ENCODE measurements around the gene TIMM10B. TPM values are rescaled to one million over a fixed set of nuclear protein-coding genes. Genes with fewer than 3 reads are reported as not detected.

TIMM10B gene
- total and polyA plus RNA-seq, 2 of the 4 experiments (the other 2 are of a cell fraction): 24.7 to 27.1 TPM

DNA sequence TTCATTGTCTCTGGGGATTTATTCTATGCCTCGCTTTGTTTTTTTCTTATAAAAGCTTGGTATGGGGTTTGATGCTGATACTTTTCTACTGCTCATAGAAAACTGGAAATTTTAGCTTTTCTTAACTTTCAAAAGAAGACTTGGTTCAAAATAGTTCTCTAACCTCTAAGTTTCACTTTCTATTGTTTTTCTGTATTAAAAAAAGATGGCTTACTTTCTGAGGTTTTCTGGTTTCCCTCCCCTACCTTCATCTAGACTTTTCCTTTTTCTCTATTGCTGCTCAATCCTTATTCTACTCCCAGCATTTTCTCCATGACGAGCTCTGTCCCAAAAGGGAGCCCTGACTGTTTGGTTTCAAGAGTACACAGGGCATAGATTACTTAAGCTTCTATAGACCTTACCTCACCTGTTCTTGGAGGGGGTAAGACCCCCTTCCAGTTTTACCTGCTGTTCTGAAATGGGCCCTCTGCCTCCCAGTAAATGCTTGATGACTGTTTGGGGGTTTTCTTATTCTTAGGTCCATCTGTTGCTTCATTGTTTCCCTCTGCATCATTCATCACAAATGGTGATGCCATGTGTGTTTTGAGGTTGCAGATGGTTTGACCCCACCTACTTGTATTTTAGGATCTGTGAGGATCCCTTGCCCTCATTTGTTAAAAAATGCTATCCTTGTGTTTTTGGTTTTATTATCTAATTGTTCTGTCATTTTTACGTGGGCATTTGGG lies 45.3 kb downstream of the TIMM10B start:
- intact Hi-C loops (cut with micrococcal nuclease): no loop called here
- in situ Hi-C loops (cut with MboI; ENCODE audit: low sequenced_read_pairs): no loop called here
- Histone ChIP-seq H3K4me2 (ENCODE audit: low read depth, low read length) (no peak overlapping the region), H3K9me3 (ENCODE audit: control insufficient read depth, insufficient read depth, low read length) (no peaks in the 10 kb centered on the region), H3K79me1 (ENCODE audit: low read depth in 1 of 2, low read length in 2 of 2) (no peaks in the 10 kb centered on the region; a peak in 1 of 4 replicates), H4K20me1 (ENCODE audit: insufficient read depth, low read length) (peaks cover 2% of the 10 kb centered on the region; the same call in 1 of the 2 replicates), H3K14ac (replicated peaks; ENCODE audit: low read depth, low read length) (no peak overlapping the region), H3K4me1 (ENCODE audit: control insufficient read depth, insufficient read depth, low read length) (0 out of 2 replicates have a peak, but pooled peaks cover 2% of the 10 kb centered on the region), H2BK20ac (ENCODE audit: low read depth, low read length) (no peak overlapping the region), H3K4me3 (ENCODE audit: insufficient read depth, low read depth, low read length) (no peak overlapping the region), H3K4ac (ENCODE audit: low read depth, low read length) (no peak overlapping the region), H4K8ac (ENCODE audit: low read depth in 2 of 2, low read length in 2 of 2) (no peak overlapping the region), H3K9ac (ENCODE audit: low read depth, low read length) (no peak overlapping the region), H3K9me1 (ENCODE audit: insufficient read depth, low read length) (no peaks in the 10 kb centered on the region), H3K27ac (ENCODE audit: insufficient read depth, low read length) (no peak overlapping the region), H2BK120ac (ENCODE audit: low read depth, low read length) (no peak overlapping the region), H2BK5ac (ENCODE audit: low read depth, low read length, poor library complexity, severe bottlenecking) (no peak overlapping the region), H3K27me3 (ENCODE audit: control insufficient read depth, insufficient read depth, low read length) (no peaks in the 10 kb centered on the region), H2AK5ac (ENCODE audit: low read depth, low read length) (no peak overlapping the region), H3K23ac (ENCODE audit: low read depth, low read length) (no peak overlapping the region), H4K5ac (ENCODE audit: low read depth, low read length) (no peak overlapping the region), H4K91ac (ENCODE audit: insufficient read depth, low read depth, low read length) (no peak overlapping the region), H3K18ac (ENCODE audit: low read depth, low read length) (no peak overlapping the region), H3K56ac (ENCODE audit: extremely low read depth, insufficient read depth, low read length) (no peak overlapping the region), H3K36me3 (ENCODE audit: control insufficient read depth, insufficient read depth, low read length) (peaks cover 2% of the 10 kb centered on the region; the same call in 1 of the 2 replicates), H2AFZ (replicated peaks; ENCODE audit: low read length, poor library complexity) (no peak overlapping the region), H2AK9ac (replicated peaks; ENCODE audit: low read depth, low read length, poor library complexity) (no peak overlapping the region), H2BK15ac (ENCODE audit: low read depth, low read length) (no peak overlapping the region)
- CTCF ChIA-PET: interaction anchor here (0.9 to 1.4 kb wide), 2 partner anchors 157 to 179 kb away, joined by 3 to 4 read pairs; partner anchors contain the start of gene MRPL17
- dilution Hi-C loops (cut with HindIII; ENCODE audit: low sequenced_read_pairs, unreplicated experiment): no loop called here
- no peak for TF ChIP-seq MAZ (IDR thresholded peaks at IDR 0.05; ENCODE audit: borderline replicate concordance, low read depth, low read length)
- no peak for TF ChIP-seq FOS (IDR thresholded peaks at IDR 0.05; ENCODE audit: low read depth, low read length)
- no peak for TF ChIP-seq MXI1 (IDR thresholded peaks at IDR 0.05; ENCODE audit: borderline replicate concordance, low read depth, low read length)
- TF ChIP-seq MAFK (IDR thresholded peaks at IDR 0.05; ENCODE audit: low read depth, low read length): no peak
- no peak for TF ChIP-seq RAD21 (IDR thresholded peaks at IDR 0.05; ENCODE audit: low read length)
- no peak for TF ChIP-seq CHD1 (IDR thresholded peaks at IDR 0.05; ENCODE audit: low read depth, low read length)
- no peak for TF ChIP-seq BHLHE40 (IDR thresholded peaks at IDR 0.05; ENCODE audit: low read depth, low read length)
- TF ChIP-seq, protein P1, sequence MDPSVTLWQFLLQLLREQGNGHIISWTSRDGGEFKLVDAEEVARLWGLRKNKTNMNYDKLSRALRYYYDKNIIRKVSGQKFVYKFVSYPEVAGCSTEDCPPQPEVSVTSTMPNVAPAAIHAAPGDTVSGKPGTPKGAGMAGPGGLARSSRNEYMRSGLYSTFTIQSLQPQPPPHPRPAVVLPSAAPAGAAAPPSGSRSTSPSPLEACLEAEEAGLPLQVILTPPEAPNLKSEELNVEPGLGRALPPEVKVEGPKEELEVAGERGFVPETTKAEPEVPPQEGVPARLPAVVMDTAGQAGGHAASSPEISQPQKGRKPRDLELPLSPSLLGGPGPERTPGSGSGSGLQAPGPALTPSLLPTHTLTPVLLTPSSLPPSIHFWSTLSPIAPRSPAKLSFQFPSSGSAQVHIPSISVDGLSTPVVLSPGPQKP (IDR thresholded peaks at IDR 0.05; ENCODE audit: borderline replicate concordance, low read depth, low read length): no peak
- TF ChIP-seq RCOR1 (IDR thresholded peaks at IDR 0.05; ENCODE audit: insufficient replicate concordance, low read length): no peak
- no peak for TF ChIP-seq SMC3 (IDR thresholded peaks at IDR 0.05; ENCODE audit: low read depth, low read length)
- no peak for TF ChIP-seq POLR2A (IDR thresholded peaks at IDR 0.05; ENCODE audit: low read depth, low read length)
- TF ChIP-seq, protein P2, sequence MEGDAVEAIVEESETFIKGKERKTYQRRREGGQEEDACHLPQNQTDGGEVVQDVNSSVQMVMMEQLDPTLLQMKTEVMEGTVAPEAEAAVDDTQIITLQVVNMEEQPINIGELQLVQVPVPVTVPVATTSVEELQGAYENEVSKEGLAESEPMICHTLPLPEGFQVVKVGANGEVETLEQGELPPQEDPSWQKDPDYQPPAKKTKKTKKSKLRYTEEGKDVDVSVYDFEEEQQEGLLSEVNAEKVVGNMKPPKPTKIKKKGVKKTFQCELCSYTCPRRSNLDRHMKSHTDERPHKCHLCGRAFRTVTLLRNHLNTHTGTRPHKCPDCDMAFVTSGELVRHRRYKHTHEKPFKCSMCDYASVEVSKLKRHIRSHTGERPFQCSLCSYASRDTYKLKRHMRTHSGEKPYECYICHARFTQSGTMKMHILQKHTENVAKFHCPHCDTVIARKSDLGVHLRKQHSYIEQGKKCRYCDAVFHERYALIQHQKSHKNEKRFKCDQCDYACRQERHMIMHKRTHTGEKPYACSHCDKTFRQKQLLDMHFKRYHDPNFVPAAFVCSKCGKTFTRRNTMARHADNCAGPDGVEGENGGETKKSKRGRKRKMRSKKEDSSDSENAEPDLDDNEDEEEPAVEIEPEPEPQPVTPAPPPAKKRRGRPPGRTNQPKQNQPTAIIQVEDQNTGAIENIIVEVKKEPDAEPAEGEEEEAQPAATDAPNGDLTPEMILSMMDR (conservative IDR thresholded peaks at IDR 0.05; ENCODE audit: low read depth, low read length): no peak
- no peak for TF ChIP-seq NFE2L2 (IDR thresholded peaks at IDR 0.05; ENCODE audit: low read depth, low read length)
- TF ChIP-seq CEBPB (IDR thresholded peaks at IDR 0.05; ENCODE audit: low read depth, low read length): no peak
- TF ChIP-seq, protein P3, sequence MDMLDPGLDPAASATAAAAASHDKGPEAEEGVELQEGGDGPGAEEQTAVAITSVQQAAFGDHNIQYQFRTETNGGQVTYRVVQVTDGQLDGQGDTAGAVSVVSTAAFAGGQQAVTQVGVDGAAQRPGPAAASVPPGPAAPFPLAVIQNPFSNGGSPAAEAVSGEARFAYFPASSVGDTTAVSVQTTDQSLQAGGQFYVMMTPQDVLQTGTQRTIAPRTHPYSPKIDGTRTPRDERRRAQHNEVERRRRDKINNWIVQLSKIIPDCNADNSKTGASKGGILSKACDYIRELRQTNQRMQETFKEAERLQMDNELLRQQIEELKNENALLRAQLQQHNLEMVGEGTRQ (IDR thresholded peaks at IDR 0.05; ENCODE audit: low read depth, low read length): no peak
- TF ChIP-seq RFX5 (IDR thresholded peaks at IDR 0.05; ENCODE audit: low read depth, low read length): no peak
- ATAC-seq (ENCODE audit: low read depth) (no peak), DNase-seq (no peak)
- no CpG with 5 or more reads among the region's 3 CpGs for WGBS, 2 experiments (ENCODE audit: extremely low coverage in 2 of 2, insufficient read length in 1 of 2)
- no TSS peak for BruUV-seq (replicated peaks)
- POLR2A ChIA-PET (ENCODE audit: unreplicated experiment): no interaction called here

All from IMR-90 (cell line).